Measurements from ENCODE around the gene WDR18. TPM values are rescaled to one million over a fixed set of nuclear protein-coding genes. Genes with fewer than 3 reads are reported as not detected.

WDR18 gene
- total RNA-seq, 1 experiment from 2014 or later, result 124 TPM

DNA sequence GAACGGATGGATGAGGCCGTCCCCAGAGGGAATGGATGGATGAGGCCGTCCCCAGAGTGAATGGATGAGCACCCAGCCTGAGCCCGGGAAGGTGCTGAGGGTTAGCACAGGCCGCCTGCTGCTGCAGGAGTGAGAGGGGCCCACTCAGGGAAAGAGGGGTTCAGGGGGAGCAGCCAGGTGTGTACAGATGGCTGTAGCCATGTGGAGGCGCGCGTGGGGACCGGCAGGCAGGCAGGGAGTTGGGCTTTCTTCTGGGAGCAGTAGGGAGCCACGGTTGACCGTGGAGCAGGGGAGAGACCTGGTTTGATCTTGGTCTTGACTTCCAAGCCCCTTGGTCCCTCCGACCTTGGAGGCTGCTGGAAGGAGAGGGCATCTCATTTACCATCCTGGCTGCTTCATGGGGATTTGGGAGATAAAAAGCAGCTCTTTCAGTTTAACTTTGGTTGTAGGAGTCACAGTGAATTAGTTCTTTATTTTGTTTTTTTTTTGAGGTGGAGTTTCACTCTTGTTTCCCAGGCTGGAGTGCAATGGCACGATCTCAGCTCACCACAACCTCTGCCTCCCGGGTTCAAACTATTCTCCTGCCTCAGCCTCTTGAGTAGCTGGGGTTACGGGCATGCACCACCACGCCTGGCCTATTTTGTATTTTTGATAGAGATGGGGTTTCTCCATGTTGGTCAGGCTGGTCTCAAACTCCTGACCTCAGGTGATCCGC is 33.6 kb upstream of the WDR18 start:
- ChIA-PET POLR2A (no interaction called here), CTCF (no interaction called here), RAD21 (ENCODE audit: low non-redundant PET in 1 of 2, low total read pairs in 2 of 2, uncharacterized antibody in 2 of 2, unreplicated experiment in 2 of 2) (interaction anchor here in 1 of 2 experiments (0.6 kb wide), 1 partner anchor 185 kb away, joined by 3 read pairs; no protein-coding TSS in a partner anchor)
- H3K27ac ChIP-seq (ENCODE audit: low read depth, low read length), result no peak overlapping the region
- peak overlapping the region; percentile 67; the same call in 1 of the 2 replicates for H3K4me2 ChIP-seq (ENCODE audit: low read length)
- H3K36me3 ChIP-seq (ENCODE audit: control insufficient read depth in 1 of 2, insufficient read depth in 2 of 2, low read length in 2 of 2), result no peaks in the 10 kb centered on the region; a peak in 1 of 4 replicates
- no peaks in the 10 kb centered on the region for H4K20me1 ChIP-seq (ENCODE audit: insufficient read depth)
- no peak for ATAC-seq
- no peak for DNase-seq (ENCODE audit: low read depth, low spot score)
- H3K4me1 ChIP-seq (ENCODE audit: control insufficient read depth in 1 of 2, insufficient read depth in 2 of 2, low read length in 2 of 2), result peaks cover 47 to 70% of the 10 kb centered on the region in 2 experiments
- BruUV-seq (replicated peaks), result no TSS peak
- H2AFZ ChIP-seq (ENCODE audit: low read depth, low read length, poor library complexity, severe bottlenecking), result no peak overlapping the region
- no peaks in the 10 kb centered on the region for H3K9me2 ChIP-seq (ENCODE audit: insufficient read depth)
- TF ChIP-seq JUND (IDR thresholded peaks at IDR 0.05) (no peak), CTCF (IDR thresholded peaks at IDR 0.05 in 2 of 3, conservative IDR thresholded peaks at IDR 0.05 in 1 of 3; ENCODE audit: borderline replicate concordance in 1 of 3, insufficient read depth in 1 of 3, low read depth in 2 of 3, low read length in 2 of 3) (no peak), YY1 (IDR thresholded peaks at IDR 0.05; ENCODE audit: extremely low read depth, insufficient replicate concordance, low read depth, low read length) (no peak), EZH2 (IDR thresholded peaks at IDR 0.05) (no peak), RAD21 (IDR thresholded peaks at IDR 0.05; ENCODE audit: low read depth) (no peak), EZH2phosphoT487 (IDR thresholded peaks at IDR 0.05; ENCODE audit: borderline replicate concordance) (no peak), EGR1 (IDR thresholded peaks at IDR 0.05; ENCODE audit: low read depth) (no peak), FOSL1 (IDR thresholded peaks at IDR 0.05; ENCODE audit: low read depth) (no peak), MAX (IDR thresholded peaks at IDR 0.05) (no peak), ZNF274 (IDR thresholded peaks at IDR 0.05; ENCODE audit: low read depth, low read length) (no peak), SP1 (IDR thresholded peaks at IDR 0.05; ENCODE audit: low read depth) (no peak), POLR2AphosphoS5 (IDR thresholded peaks at IDR 0.05; ENCODE audit: low read depth, low read length) (no peak), ELF1 (IDR thresholded peaks at IDR 0.05; ENCODE audit: borderline replicate concordance, low read depth) (no peak), CEBPB (IDR thresholded peaks at IDR 0.05; ENCODE audit: low read depth) (no peak)
- TF ChIP-seq, protein P1, sequence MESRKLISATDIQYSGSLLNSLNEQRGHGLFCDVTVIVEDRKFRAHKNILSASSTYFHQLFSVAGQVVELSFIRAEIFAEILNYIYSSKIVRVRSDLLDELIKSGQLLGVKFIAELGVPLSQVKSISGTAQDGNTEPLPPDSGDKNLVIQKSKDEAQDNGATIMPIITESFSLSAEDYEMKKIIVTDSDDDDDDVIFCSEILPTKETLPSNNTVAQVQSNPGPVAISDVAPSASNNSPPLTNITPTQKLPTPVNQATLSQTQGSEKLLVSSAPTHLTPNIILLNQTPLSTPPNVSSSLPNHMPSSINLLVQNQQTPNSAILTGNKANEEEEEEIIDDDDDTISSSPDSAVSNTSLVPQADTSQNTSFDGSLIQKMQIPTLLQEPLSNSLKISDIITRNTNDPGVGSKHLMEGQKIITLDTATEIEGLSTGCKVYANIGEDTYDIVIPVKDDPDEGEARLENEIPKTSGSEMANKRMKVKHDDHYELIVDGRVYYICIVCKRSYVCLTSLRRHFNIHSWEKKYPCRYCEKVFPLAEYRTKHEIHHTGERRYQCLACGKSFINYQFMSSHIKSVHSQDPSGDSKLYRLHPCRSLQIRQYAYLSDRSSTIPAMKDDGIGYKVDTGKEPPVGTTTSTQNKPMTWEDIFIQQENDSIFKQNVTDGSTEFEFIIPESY (IDR thresholded peaks at IDR 0.05; ENCODE audit: extremely low read depth, insufficient replicate concordance, low read length), result no peak
- no peak overlapping the region for H3K4me3 ChIP-seq (replicated peaks in 1 of 2; ENCODE audit: low read depth in 1 of 2, low read length in 2 of 2)
- intact Hi-C loops (cut with micrococcal nuclease), result no loop called here
- H3K27me3 ChIP-seq (ENCODE audit: insufficient read depth, low read length), result no peaks in the 10 kb centered on the region
- no peak overlapping the region for H3K9ac ChIP-seq (ENCODE audit: low read length)
- H3K79me2 ChIP-seq (ENCODE audit: insufficient read depth, low read length), result peaks cover 14% of the 10 kb centered on the region
- H3K9me3 ChIP-seq (ENCODE audit: control insufficient read depth in 1 of 2, insufficient read depth in 1 of 2, low read depth in 1 of 2, low read length in 2 of 2), result no peaks in the 10 kb centered on the region

Data from HCT116 (cell line).